Adrenal gland (tissue), 12 donors: ENCODE results near the gene DSG2. TPM values are rescaled to one million over a fixed set of nuclear protein-coding genes. Genes with fewer than 3 reads are reported as not detected.

Experiments used
- DNase-seq, 7 donors: peaks; one replicate each; pipeline ENCODE4 v3.0.0-alpha.2; 2019 to 2020
- H3K27ac ChIP-seq, 5 donors: fragments of 200-600 bp; sonication (generic) in 4 of 5; 1 replicate in 3 of 5; 2 replicates in 2 of 5; pipeline versions ENCODE4 v1.5.1 to v1.8.0; 2016 to 2020; ENCODE audit warnings: mild to moderate bottlenecking in 1 of 5
- H3K27me3 ChIP-seq: fragments of 200-600 bp; 2 replicates; pipeline ENCODE4 v1.8.0; 2021
- H3K36me3 ChIP-seq, 2 donors: fragments of 200-600 bp; replicated peaks in 1 of 2; 1 replicate in 1 of 2; 2 replicates in 1 of 2; pipeline versions ENCODE4 v1.5.1 to v1.8.0; 2018 to 2022
- H3K4me1 ChIP-seq, 2 donors: fragments of 200-600 bp; replicated peaks in 1 of 2; 1 replicate in 1 of 2; 2 replicates in 1 of 2; pipeline versions ENCODE4 v1.5.1 to v1.8.0; 2018 to 2021
- H3K4me3 ChIP-seq, 4 donors: fragments of 200-600 bp; sonication (generic) in 3 of 4; one replicate each; pipeline ENCODE4 v1.5.1; 2016 to 2018
- H3K9me3 ChIP-seq, 3 donors: fragments of 200-600 bp; sonication (generic) in 1 of 3; replicated peaks in 1 of 3; 1 replicate in 2 of 3; 2 replicates in 1 of 3; pipeline versions ENCODE4 v1.5.1 to v1.8.0; 2016 to 2021
- POLR2A ChIP-seq, 2 donors: fragments of 450-650 bp; IDR thresholded peaks; one replicate each; pipeline ENCODE4 v1.6.1; 2017; ENCODE audit warnings: antibody characterized with exemption in 2 of 2, mild to moderate bottlenecking in 2 of 2, moderate library complexity in 1 of 2
- WGBS, 4 donors: extraction: QIAGEN DNeasy Blood & Tissue Kit in 2 of 4; methylation state at CpG; one replicate each; pipeline versions ENCODE4 v1.1.5 to v1.1.7; 2013 to 2017; 5-methylcytosine and 5-hydroxymethylcytosine counted together
- intact Hi-C, 2 donors: fragments of 100-400 bp; cut with DNase I; formaldehyde crosslinking; loops; one replicate each; pipeline versions ENCODE4 v1.14.1 to v1.15.0; 2022 to 2023
- polyA plus RNA-seq, 3 donors: library from polyadenylated mRNA; stranded (reverse); fragments of 200-250 nt in 2 of 3; fragments of 350-450 nt in 1 of 3; fragmentation: Illumina TruSeq in 1 of 3; extraction: RNeasy Lipid Tissue Mini Kit (QIAGEN cat#74804) in 1 of 3; gene quantifications; one replicate each; pipeline ENCODE4 v1.2.3, GENCODE V29; 2013 to 2014
- total RNA-seq, 9 donors: library from RNA; depleted of rRNA in 4 of 9; stranded (reverse); fragments of >200 nt in 4 of 9; fragments of 120-200 nt in 1 of 9; fragmentation: NEBNext Ultra II Directional in 1 of 9; extraction: Animal tissue kit (Norgen Biotek cat#: 25700) in 1 of 9; gene quantifications; one replicate each; pipeline versions ENCODE4 v1.1.0 to v1.2.4, GENCODE V29; 2013 to 2023
- TF ChIP-seq, protein P1 (sequence below), 6 experiments: fragments of 450-650 bp in 4 of 6; fragments of 200-600 bp in 2 of 6; sonication (generic) in 1 of 6; IDR thresholded peaks; 1 replicate in 5 of 6; 2 replicates in 1 of 6; pipeline versions ENCODE4 v1.5.1 to v1.8.0; 2016 to 2021; ENCODE audit warnings: antibody characterized with exemption in 6 of 6, mild to moderate bottlenecking in 2 of 6, moderate library complexity in 1 of 6
- donor health status: healthy with polysubstance abuse.
- donor health status: Bipolar disorder and iron deficiency.
- donor health status: DM: yes; HTN: yes; CAD: no.
- donor health status: DM: no; HTN: no; CAD: no.
- donor health status: DM: no; HTN: no; CAD: no.
- donor health status: DM: yes; HTN: yes; CAD: no.

DSG2 gene
- total and polyA plus RNA-seq, 12 donors, result 0.32 to 6.8 (median 2.1) TPM

DNA sequence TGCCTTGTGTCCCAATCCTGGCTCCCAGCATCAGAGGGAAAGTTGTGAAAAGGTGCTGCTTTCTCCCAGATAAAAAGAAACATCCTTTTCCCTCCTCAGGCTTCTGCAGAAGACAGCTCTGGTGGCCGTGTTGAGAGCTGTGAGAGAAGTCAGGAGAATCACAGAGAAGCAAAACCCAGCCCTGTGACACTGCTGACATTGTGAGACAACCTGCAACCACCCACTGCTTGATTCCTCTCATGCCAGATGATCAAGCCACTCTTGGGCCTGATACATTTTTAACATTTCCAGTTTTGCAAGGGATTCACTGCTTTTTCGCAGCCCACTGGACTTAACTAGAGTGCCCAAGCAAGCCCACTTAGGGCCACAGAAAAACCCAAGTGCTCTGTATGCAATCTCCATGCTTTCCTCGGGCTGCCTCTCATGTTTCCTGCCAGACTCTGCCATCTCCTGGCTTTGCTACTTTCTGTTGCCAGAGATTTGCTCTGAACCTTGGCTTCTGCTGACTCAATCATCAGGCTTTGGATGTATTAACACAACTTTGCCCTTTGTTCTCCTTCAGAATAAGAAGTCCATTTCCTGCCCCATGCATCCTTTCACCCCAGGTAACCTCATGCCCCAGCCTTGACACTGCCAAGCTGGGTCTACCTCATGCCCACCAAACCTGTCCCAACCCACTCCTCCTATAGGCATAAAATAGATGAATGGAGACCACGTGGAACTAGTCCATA is 68.8 kb downstream of the DSG2 start:
- Histone ChIP-seq H3K27me3 (no peaks in the 10 kb centered on the region), H3K27ac (no peak overlapping the region), H3K4me3 (no peak overlapping the region), H3K4me1 (peaks cover 0 to 8% of the 10 kb centered on the region in 2 donors), H3K36me3 (no peaks in the 10 kb centered on the region), H3K9me3 (no peaks in the 10 kb centered on the region)
- 68 to 80% (median 71%) methylated on average over 4 of the region's 4 CpGs for WGBS, 4 donors
- intact Hi-C loops, result no loop called here
- DNase-seq, result peak in 1 of 7 donors; percentile 7
- TF ChIP-seq, protein P1, sequence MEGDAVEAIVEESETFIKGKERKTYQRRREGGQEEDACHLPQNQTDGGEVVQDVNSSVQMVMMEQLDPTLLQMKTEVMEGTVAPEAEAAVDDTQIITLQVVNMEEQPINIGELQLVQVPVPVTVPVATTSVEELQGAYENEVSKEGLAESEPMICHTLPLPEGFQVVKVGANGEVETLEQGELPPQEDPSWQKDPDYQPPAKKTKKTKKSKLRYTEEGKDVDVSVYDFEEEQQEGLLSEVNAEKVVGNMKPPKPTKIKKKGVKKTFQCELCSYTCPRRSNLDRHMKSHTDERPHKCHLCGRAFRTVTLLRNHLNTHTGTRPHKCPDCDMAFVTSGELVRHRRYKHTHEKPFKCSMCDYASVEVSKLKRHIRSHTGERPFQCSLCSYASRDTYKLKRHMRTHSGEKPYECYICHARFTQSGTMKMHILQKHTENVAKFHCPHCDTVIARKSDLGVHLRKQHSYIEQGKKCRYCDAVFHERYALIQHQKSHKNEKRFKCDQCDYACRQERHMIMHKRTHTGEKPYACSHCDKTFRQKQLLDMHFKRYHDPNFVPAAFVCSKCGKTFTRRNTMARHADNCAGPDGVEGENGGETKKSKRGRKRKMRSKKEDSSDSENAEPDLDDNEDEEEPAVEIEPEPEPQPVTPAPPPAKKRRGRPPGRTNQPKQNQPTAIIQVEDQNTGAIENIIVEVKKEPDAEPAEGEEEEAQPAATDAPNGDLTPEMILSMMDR (IDR thresholded peaks at IDR 0.05), result no peak
- TF ChIP-seq POLR2A (IDR thresholded peaks at IDR 0.05), result no peak

DNA sequence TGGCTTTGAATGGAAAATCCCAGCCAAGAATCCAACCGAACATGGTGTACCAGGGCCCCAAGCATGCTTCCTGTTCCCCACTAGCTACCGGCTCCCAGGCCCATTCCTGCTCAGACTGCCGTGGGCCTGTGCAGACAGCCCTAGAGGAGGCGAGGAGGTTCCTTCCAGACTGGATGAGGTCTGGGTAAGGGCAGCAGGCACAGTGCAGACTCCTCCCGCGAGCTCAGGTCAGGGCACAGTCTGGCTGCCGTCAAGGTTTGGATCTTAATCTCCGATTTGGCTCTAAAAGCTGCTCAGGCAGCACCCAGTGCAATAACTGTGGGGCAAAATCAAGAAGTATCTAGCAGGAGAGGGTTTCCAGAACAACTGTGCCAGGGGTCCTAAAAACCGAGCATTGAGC is 74.4 kb downstream of the DSG2 start:
- Histone ChIP-seq H3K27ac (no peak overlapping the region), H3K27me3 (no peaks in the 10 kb centered on the region), H3K9me3 (no peaks in the 10 kb centered on the region), H3K4me1 (no peaks in the 10 kb centered on the region), H3K36me3 (no peaks in the 10 kb centered on the region), H3K4me3 (no peak overlapping the region)
- no peak for DNase-seq
- 65 to 87% (median 81%) methylated on average over 4 to 9 of the region's 9 CpGs for WGBS, 4 donors
- intact Hi-C loops, result no loop called here
- TF ChIP-seq POLR2A (IDR thresholded peaks at IDR 0.05), result no peak

DNA sequence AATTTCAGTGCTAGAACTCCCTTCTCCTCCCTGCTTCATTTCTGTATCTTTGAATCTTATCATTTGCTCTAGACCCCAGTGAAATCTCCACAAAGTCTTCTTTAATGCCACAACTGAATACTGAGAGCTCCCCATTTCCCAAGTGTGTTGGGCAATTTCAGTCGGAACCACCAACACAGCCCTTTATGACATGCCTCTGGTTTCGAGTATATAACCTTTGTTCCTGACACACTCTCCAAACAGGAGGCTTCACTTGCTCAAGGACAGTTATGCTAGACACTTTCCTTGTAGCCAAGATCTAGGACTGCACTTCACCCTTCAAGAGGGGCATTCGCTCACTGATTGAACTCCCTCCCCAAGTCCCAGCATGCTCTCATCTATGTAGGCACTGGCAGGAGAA is 75.1 kb downstream of the DSG2 start:
- intact Hi-C loops, result no loop called here
- Histone ChIP-seq H3K4me1 (no peaks in the 10 kb centered on the region), H3K36me3 (no peaks in the 10 kb centered on the region), H3K4me3 (no peak overlapping the region), H3K27ac (no peak overlapping the region), H3K9me3 (no peaks in the 10 kb centered on the region), H3K27me3 (no peaks in the 10 kb centered on the region)
- TF ChIP-seq POLR2A (IDR thresholded peaks at IDR 0.05), result no peak
- TF ChIP-seq, protein P1 (IDR thresholded peaks at IDR 0.05), result no peak
- DNase-seq, result no peak
- WGBS, 4 donors, result 77 to 85% (median 83%) methylated on average over 2 to 3 of the region's 3 CpGs

DNA sequence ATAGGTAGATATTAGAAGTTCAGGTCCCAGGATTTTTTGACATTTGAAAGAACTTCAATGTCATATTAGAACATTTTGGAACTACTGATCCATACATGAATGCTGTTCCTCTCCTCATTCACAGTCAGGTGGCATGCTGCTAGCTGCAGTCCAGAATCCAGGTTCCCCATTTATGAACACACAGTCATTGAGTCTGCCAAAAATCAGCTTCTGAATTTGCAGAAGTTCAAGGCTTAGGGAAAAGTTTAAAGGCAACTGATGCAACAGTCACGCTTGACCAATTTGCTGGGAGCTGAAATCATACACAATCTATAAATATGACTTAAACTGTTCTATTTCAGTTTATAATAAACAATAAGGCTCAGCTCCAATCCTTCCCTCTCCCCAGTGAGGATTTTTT is 76.4 kb downstream of the DSG2 start:
- whole genome bisulfite sequencing, 4 donors, result 47 to 67% (median 56%) methylated on average over 1 of the region's 1 CpG
- DNase-seq, result no peak
- intact Hi-C loops, result no loop called here
- H3K4me3 ChIP-seq, result no peak overlapping the region
- no peak overlapping the region for H3K27ac ChIP-seq
- H3K36me3 ChIP-seq, result no peaks in the 10 kb centered on the region
- TF ChIP-seq, protein P1 (IDR thresholded peaks at IDR 0.05), result no peak
- TF ChIP-seq POLR2A (IDR thresholded peaks at IDR 0.05), result no peak
- H3K9me3 ChIP-seq, result no peaks in the 10 kb centered on the region
- H3K4me1 ChIP-seq, result no peaks in the 10 kb centered on the region
- no peaks in the 10 kb centered on the region for H3K27me3 ChIP-seq
